Inferior parietal cortex (tissue), 1 donor: ENCODE measurements around the gene ACSM6.

Experiments used
- DNase-seq: peaks from one replicate; pipeline ENCODE4 v3.0.0-alpha.2; 2016; ENCODE audit errors: extremely low spot score

Gene ACSM6

GRCh38 chr10:95245425-95246055 is 51.5 kb downstream of the ACSM6 start:
- DNase-seq: no peak

DNA sequence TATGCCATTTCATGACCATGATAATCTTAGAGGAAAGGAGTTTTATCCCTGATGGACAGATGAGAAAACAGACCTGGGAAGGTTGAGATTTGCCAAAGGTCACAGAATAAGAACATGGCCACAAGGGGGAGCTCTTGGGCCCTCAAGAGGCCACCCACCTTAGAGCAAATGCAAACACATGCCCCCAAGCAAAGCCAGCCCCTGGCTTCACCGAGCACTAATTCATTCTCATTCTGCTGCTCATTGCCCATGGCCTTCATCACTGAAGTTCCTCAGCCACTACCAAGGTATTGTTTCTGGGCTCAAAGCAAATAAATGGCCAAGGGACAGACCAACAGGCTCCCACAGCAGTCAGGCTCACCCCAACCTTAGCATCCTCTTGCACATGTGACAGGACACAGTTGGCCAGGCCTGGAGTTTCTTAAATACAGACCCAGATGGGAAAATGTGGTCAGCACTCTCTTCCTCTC is 52.6 kb downstream of the ACSM6 start:
- DNase-seq: peak; percentile 51

GRCh38 chr10:95247200-95247880 is 53.3 kb downstream of the ACSM6 start:
- no peak for DNase-seq

- DNase-seq: no peak
These were observed 54.0 kb downstream of the ACSM6 start for GRCh38 chr10:95247881-95248583.

DNA sequence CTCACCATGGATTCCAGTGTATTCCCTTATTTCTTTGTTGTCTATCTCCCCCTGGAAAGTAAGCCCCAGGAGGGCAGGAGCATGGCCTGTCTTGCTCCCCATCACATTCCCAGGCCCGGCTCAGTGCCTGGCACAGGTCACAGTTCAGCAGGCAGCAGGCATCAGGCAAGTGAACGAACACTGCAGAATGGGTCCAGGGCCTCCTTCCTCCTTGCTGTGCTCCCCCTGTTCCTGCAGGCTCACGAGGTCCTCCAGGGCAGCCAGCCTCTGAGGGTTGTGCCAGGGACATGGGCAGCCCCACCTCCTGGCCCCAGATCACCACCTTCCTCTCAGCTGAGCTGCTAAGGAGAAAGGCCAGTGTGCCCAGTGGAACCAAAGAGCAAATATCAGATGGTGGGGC is 55.0 kb downstream of the ACSM6 start:
- DNase-seq: no peak

- DNase-seq: no peak
These were observed 55.4 kb downstream of the ACSM6 start for GRCh38 chr10:95249467-95249866.

GRCh38 chr10:95250856-95251255 is 56.8 kb downstream of the ACSM6 start:
- DNase-seq: no peak

DNA sequence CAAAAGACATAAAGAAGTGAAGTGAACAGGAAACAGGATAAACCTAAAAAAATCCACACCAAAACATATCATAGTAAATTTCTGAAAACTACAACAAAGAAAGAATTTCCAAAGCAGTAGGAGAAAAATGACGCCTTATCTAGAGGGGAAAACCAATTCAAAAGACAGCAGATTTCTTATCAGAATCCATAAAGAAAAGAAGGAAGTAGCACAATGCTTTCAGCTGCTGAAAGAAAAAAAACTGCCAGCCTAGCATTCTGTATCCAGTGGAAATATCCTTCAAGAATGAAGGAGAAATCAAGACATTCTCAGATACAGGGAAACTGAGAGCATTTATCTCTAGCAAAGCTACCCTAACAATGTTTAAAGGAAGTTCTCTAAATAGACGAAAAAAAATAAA is 59.0 kb downstream of the ACSM6 start:
- no peak for DNase-seq

DNA sequence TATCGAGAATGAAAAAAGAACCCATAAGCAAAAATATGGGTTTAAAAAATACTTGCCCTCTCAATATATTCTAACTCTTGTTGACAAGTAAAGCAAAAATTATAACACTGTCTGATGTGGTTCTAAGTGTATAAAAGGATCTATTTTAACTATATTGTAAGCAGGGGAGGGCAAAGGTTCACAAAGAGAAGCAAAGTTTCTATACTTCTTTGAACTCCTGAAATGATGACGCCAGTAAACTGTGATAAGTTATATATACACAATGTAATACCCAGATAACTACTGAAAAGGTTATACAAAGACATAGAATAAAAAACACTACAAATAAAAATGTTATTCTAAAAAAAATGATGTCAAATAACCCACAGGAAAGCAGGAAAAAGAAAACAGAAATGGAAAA is 59.6 kb downstream of the ACSM6 start:
- no peak for DNase-seq

GRCh38 chr10:95254629-95255028 is 60.6 kb downstream of the ACSM6 start:
- DNase-seq: no peak

DNA sequence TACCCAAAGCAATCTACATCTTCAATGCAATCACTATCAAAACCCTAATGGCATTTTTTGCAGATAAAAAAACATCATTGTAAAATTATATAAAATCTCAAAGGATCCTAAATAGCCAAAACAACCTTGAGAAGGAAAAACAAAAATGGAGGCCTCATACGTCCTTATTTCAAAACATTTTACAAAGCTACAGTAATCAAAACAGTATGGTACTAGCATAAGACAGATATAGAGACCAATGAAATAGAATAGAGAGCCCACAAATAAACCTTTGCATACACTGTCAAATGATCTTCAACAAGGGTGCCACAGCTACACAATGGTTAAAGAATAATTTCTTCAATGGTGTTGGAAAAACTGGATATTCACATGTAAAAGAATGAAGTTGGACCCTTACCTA is 62.2 kb downstream of the ACSM6 start:
- DNase-seq: no peak

GRCh38 chr10:95257849-95258248 is 63.8 kb downstream of the ACSM6 start:
- no peak for DNase-seq

GRCh38 chr10:95260397-95260881 is 66.4 kb downstream of the ACSM6 start:
- no peak for DNase-seq

GRCh38 chr10:95260909-95261552 is 67.0 kb downstream of the ACSM6 start:
- DNase-seq: no peak

GRCh38 chr10:95261926-95262325 is 67.9 kb downstream of the ACSM6 start:
- no peak for DNase-seq

DNA sequence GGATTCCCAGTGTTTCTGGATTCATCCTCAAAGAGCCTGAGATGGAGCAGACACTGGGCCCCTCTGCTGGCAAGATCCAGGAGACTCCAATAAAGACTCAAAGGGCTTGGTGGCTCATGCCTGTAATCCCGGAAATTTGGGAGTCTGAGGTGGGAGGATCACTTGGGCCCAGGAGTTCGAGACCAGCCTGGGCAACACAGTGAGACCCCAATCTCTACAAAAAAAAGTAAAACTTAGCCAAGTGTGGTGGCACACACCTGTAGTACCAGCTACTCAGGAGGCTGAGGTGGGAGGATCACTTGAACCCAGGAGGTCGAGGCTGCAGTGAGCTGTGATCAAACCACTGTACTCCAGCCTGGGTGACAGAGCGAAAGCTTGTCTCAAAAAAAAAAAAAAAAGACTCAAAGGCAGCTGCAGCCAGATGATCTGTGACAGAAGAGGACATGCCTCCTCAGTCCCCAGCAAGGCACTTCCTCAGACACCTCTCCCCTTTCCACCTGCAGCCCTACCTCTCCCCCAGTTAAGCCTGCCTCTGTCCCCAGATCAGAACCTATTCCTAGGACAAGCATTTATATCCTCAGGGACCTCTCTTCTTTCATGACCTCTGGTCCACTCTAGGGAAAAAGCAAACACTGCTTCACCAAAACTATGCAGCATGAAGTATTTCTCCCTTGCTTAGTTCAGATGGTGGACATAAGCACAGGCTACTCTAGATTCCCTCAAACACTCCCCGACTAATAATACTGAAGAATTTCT is 68.9 kb downstream of the ACSM6 start:
- DNase-seq: no peak

GRCh38 chr10:95263864-95264226 is 69.8 kb downstream of the ACSM6 start:
- DNase-seq: no peak

DNA sequence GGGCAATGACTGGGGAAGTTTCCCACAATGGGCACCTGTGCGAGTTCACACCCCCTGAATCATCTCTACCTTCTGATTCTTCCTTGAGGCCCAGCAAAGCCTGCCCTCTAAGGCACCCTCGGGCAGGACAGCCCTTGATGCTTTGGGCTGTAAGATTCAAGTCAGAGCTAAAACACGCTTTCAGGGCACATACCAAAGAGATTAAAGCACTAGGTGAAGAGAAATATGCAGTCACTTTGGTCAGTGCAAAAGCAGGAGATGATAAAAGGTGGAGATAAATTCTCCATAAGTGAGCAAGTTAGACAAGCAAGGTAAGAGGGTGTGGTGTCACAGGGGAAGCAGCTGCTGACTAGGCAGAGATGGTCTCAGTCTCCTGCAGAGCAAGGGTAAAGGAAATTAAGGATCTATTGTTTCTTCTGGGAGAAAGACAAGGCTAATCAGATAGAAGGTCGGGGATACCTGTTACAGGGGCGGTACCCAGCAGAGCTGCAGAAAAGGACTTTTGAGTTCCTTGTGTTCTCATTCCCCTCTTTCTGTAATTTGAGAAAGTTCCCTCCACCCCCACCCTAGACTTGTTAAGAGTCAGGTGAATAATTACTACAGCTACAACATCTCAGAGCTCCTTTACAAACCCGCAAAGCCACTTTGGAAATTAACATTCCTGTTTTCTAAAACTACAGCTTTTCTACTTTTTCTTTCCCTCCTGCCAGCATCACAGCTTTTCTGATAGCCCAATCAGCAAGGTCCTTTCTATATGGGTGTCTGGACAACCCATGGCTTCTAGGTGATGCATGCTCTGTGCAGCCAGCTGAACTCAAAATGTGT is 70.4 kb downstream of the ACSM6 start:
- DNase-seq: no peak

DNA sequence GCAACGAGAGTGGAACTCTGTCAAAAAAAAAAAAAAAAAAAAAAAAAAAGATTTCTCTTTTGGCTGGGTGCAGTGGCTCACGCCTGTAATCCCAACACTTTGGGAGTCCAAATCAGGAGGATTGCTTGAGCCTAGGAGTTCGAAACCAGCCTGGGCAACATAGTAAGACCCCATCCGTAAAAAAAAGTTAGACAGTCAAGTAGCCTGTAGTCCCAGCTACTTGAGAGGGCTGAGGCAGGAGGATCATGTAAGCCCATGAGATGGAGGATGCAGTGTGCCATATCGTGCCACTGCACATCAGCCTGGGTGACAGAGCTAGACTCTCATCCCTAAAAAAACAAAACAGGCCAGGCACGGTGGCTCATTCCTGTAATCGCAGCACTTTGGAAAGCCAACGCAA is 71.5 kb downstream of the ACSM6 start:
- DNase-seq: no peak

DNA sequence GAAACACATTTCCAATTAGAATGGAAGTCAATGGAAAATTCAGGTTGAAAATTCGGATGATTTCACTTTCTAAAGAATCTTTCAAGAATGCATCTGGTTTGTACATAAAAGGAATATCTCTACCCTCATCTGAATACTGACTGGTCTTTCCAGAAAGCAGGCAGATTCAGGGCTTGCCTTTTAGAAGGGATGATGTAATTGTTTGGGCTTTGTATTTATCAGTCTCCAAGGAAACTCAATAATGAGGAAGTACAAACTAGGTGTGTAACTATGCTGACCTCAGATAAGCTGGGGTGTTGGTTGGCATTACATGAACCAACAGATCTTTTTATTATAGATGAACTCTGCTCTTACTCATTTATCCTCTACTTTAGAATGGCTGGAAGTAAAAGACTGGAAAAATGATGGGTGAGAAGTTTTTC is 72.6 kb downstream of the ACSM6 start:
- no peak for DNase-seq

GRCh38 chr10:95267251-95267650 is 73.2 kb downstream of the ACSM6 start:
- DNase-seq: no peak
